Measurements from ENCODE around the gene STATH. TPM values are rescaled to one million over a fixed set of nuclear protein-coding genes. Genes with fewer than 3 reads are reported as not detected.
"Not testable (repeated sequence)": the region's sequence is repeated elsewhere in the genome, so short reads cannot be mapped to it uniquely, and the experiment has no call there.

The STATH gene
- total and polyA plus RNA-seq, 2 of the 8 experiments (the other 6 are each of a cell fraction or from before 2014, with no cell fraction given): not detected

DNA sequence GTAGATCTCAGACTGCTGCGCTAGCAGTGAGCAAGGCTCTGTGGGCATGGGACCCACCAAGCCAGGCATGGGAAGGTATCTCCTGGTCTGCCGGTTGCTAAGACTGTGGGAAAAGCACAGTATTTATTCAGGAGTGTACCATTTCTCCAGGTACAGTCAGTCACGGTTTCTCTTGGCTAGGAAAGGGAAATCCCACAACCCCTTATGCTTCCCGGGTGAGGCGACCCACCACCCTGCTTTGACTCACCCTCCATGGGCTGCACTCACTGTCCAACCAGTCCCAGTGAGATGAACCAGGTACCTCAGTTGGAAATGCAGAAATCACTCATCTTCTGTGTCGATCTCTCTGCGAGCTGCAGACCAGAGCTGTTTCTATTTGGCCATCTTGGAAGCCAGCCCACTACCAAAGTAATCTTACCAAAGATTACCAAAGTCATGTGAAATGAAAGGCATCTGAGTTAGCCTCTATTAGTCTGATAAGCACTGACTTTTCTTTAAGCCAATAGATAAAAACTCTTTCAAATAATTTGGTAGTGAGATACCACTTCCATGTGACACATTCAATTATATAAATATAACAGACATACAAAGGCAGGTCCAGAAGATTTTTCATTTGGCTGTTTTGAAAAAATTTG, 46.0 kb downstream of the STATH start (continued):
- no peak for TF ChIP-seq TAF7 (optimal IDR thresholded peaks at IDR 0.05; ENCODE audit: borderline replicate concordance, low read depth, low read length)
- no peak for TF ChIP-seq CTBP2 (IDR thresholded peaks at IDR 0.05; ENCODE audit: borderline replicate concordance, insufficient read depth, insufficient read length, low read length)
- no peak for TF ChIP-seq RNF2 (IDR thresholded peaks at IDR 0.05; ENCODE audit: borderline replicate concordance, low read depth, low read length, missing control alignments, poor library complexity, severe bottlenecking)
- no peak for TF ChIP-seq SUZ12 (IDR thresholded peaks at IDR 0.05; ENCODE audit: low read length)
- TF ChIP-seq NRF1 (IDR thresholded peaks at IDR 0.05; ENCODE audit: low read depth, low read length): no peak
- no peak for TF ChIP-seq TBP (IDR thresholded peaks at IDR 0.05; ENCODE audit: low read depth, low read length)

- H4K91ac ChIP-seq (replicated peaks; ENCODE audit: insufficient read length, low read length); H2BK12ac ChIP-seq (ENCODE audit: low read depth, low read length); H3K9ac ChIP-seq (replicated peaks in 1 of 4; ENCODE audit: extremely low read depth in 1 of 4, low read depth in 3 of 4, low read length in 3 of 4); DNase-seq (ENCODE audit: low read depth in 1 of 2, low spot score in 2 of 2); H3K4ac ChIP-seq (replicated peaks; ENCODE audit: insufficient read length, low read depth, low read length); H3K56ac ChIP-seq (replicated peaks; ENCODE audit: insufficient read length, low read depth, low read length); H4K8ac ChIP-seq (ENCODE audit: extremely low read depth, insufficient read depth, low read length); H3K79me2 ChIP-seq (ENCODE audit: control insufficient read depth in 1 of 2, insufficient read depth in 2 of 2, low read length in 2 of 2); POLR2A ChIA-PET (ENCODE audit: partially characterized antibody); H3K9me3 ChIP-seq (ENCODE audit: insufficient read depth in 2 of 2, low read depth in 1 of 2, low read length in 1 of 2); H3K4me2 ChIP-seq (ENCODE audit: insufficient read depth in 1 of 2, low read depth in 2 of 2, low read length in 2 of 2); H2BK15ac ChIP-seq (ENCODE audit: low read length); H2AFZ ChIP-seq (ENCODE audit: low read length); H2BK20ac ChIP-seq (ENCODE audit: low read length); H3K27ac ChIP-seq (ENCODE audit: low read depth, low read length); H3K23ac ChIP-seq (ENCODE audit: insufficient read length); H3K36me3 ChIP-seq (ENCODE audit: control insufficient read depth in 2 of 4, insufficient read depth in 4 of 4, low read length in 3 of 4); H3K27me3 ChIP-seq (replicated peaks in 1 of 4; ENCODE audit: control insufficient read depth in 3 of 4, extremely low read depth in 1 of 4, insufficient read depth in 3 of 4, low read length in 3 of 4); H3K4me1 ChIP-seq (replicated peaks in 1 of 4; ENCODE audit: control insufficient read depth in 3 of 4, insufficient read depth in 4 of 4, low read length in 3 of 4); H4K5ac ChIP-seq (ENCODE audit: insufficient read length, low read depth, low read length); CTCF ChIA-PET (ENCODE audit: partially characterized antibody); H2BK5ac ChIP-seq (ENCODE audit: low read depth, low read length); H3K23me2 ChIP-seq (ENCODE audit: low read depth, low read length); H2AK5ac ChIP-seq (ENCODE audit: low read depth, low read length); H3K14ac ChIP-seq (ENCODE audit: insufficient read length); H3K18ac ChIP-seq (ENCODE audit: extremely low read depth, low read length); H2BK120ac ChIP-seq (replicated peaks; ENCODE audit: low read depth, low read length); H4K20me1 ChIP-seq (replicated peaks in 1 of 2; ENCODE audit: control insufficient read depth in 1 of 2, insufficient read depth in 2 of 2, low read length in 2 of 2); H3K4me3 ChIP-seq (ENCODE audit: extremely low read depth in 1 of 4, insufficient read depth in 2 of 4, low read depth in 3 of 4, low read length in 4 of 4); H3K79me1 ChIP-seq (ENCODE audit: low read depth, low read length): not testable (repeated sequence)
- peak; percentile 57 for FAIRE-seq
- WGBS, 2 experiments (ENCODE audit: extremely low coverage in 1 of 2, insufficient coverage in 1 of 2, insufficient read length in 1 of 2, insufficient replicate concordance in 2 of 2, low coverage in 1 of 2, low lambda C conversion rate in 2 of 2, missing lambda C conversion rate in 1 of 2): 91% methylated on average over 5 of the region's 6 CpGs; no CpG with 5 or more reads in 1 of the 2 experiments
Measured at GRCh38 chr4:70050138-70050537, 54.4 kb downstream of the STATH start, which contains the start of gene HTN1. HTN1 (plus strand) TSS chr4:70050438; CDS start chr4:70053077, 2,639 bp downstream.
